ENCODE data around the gene FXYD5. TPM values are rescaled to one million over a fixed set of nuclear protein-coding genes. Genes with fewer than 3 reads are reported as not detected.
"Not testable (repeated sequence)": the region's sequence is repeated elsewhere in the genome, so short reads cannot be mapped to it uniquely, and the experiment has no call there.

The FXYD5 gene
- total RNA-seq, 2 donors from 2014 or later, result 14.9 to 18.3 TPM

DNA sequence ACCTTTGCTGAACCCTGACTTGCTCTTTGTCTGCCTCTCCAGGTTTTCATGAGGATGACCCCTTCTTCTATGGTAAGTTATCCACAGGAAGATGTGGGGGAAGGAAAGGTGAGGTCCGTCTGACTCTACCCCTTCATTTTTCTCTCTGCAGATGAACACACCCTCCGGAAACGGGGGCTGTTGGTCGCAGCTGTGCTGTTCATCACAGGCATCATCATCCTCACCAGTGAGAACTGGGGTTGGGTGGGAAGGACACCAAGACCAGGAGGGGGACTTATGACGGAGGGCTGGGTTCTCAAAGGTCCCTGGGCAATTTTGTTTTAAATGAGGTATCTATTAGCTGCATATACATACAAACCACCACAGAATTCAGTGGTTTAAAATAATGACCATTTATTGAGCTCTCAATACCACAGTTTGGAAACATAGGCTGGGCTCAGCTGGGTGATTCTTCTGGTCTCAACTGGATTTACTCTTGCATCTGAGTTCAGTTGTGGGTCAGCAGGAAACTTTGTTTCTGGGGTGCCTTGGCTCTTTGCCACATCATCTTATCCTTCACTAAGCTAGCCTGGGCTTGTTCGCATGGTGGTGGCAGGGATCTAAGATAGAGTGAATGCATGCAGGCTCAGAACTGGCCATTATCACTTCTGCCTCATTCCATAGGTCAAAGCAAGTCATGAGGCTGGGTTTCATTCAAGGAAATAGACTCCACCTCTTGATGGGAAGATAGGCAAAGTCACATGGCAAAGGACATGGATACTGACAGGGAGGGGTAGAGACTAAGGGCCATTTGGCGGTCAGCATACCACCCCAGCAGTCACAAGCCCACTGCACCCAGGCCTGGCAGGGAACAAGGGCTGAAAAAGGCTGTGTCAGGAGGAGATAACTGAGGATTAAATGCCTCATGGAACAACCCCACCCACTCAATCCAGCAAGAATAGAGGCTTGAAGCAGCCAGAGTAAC lies 11.8 kb downstream of the FXYD5 start:
- DNase-seq, result no peak
- no peak for ATAC-seq
- intact Hi-C loops (cut with DNase I, micrococcal nuclease), result no loop called here

DNA sequence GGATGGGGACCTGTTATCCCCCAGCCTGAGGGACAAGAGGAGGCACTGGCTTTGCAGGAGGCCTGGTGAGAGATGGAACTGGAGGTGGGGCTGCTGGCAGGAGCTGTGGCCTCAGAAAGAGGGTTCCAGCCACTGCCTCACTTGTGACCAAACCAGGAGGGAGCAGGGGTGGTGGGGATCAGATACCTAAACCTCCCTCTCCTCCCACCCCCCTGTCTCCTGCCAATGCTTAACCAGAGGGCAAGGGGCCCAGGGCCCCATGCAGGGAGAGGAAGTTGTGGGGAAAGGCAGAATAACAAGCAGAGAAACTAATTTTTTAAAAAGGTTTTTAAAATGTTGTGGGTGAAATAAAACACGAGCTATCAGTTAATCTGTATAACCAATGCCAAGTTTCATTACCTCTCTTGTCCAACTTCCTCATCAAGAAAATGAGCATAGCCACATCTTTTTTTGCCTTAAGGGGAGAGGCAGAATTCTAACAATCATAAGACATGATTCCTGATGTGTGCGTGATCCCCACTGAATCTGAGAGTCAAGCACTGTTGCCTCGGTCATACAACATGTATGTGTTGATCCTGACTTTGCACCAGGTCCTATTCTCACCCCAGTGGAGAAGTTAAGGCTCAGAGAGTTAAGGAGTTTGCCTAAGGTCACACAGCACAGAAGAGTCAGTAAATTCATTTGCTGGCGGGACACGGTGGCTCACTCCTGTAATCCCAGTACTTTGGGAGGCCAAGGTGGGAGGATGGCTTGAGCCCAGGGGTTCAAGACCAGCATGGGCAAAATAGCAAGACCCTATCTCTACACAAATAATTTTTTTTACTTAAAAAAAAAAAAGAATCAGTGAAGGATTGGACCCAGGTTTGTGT lies 12.9 kb downstream of the FXYD5 start:
- DNase-seq, result no peak
- ATAC-seq, result no peak
- intact Hi-C loops (cut with DNase I, micrococcal nuclease), result no loop called here

DNA sequence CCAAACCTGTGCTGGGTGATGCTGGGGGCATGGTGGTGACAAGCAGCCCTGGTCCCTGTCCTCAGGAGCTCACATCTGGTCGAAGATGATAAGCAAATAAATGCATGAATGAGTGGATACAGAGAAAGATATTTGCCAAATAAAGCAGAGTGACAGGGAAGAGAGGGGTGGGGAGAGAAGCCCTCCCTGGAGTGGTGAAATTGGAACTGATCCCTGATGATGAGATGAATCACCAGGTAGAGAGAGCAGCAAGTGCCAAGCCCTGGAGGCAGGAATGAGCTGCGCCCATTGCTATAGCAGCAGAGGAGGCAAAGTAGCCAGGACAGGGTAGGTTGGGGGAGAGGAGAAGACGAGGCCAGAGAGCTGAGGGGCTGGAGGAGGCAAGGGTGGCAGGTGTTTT lies 13.7 kb downstream of the FXYD5 start:
- DNase-seq (no peak), ATAC-seq (no peak)
- intact Hi-C loops (cut with DNase I, micrococcal nuclease), result no loop called here

DNA sequence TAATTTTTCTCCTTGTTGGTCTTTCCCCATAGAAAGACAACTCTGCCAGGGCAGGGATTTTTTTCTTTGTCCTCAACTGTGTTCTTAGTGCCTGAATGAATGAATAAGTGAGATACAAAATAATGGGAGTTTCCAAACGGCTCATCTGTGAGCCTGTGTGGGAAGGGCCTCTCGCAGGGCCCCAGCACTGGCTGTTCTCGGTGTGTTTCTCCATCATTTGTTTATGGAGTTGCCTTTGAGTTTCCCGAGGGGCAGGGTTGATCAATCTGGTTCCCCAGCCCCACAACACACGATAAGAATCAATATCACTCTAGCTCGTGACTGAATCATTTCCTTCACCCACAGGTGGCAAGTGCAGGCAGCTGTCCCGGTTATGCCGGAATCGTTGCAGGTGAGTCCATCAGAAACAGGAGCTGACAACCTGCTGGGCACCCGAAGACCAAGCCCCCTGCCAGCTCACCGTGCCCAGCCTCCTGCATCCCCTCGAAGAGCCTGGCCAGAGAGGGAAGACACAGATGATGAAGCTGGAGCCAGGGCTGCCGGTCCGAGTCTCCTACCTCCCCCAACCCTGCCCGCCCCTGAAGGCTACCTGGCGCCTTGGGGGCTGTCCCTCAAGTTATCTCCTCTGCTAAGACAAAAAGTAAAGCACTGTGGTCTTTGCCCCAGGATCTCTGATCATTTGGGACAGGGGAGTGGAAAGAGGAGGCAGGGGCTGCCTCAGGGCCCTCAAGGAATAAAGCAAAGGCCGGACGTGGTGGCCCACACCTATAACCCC lies 14.9 kb downstream of the FXYD5 start:
- intact Hi-C loops (cut with DNase I, micrococcal nuclease), result no loop called here
- ATAC-seq (no peak), DNase-seq (no peak)

DNA sequence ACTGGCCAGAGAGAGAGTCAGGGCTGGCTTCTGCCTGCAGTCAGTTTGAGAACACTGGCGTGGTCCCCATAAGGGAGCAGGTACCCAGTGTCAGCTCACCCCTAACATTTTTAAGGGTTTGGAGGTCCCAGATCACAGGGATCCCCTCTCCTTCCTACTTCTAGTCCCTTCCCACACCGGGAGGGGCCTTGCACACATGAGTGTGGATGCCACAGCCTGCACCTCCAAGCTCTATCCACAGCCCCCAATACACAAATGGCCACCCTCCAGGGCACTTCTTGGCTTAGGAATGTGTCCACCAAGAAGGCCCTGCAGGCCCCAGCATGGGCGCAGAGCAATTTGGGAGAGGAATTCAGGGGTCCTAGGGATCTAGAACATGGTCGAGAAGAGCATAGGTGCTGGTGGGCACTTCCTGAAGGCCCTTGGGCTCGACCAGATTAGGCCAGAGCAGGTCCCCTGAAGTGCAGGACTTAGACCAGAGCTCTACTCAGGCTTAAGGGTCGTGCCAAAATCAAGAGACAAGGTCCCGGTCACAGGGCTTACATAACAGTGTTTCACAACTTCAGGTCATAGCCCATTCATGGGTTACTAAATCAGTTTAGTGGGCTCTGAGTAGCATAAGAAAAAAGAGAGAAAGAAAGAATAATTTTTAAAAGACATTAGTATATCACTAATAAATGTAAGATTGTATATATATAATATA lies 16.0 kb downstream of the FXYD5 start:
- ATAC-seq (no peak), DNase-seq (no peak)
- intact Hi-C loops (cut with DNase I, micrococcal nuclease), result no loop called here

DNA sequence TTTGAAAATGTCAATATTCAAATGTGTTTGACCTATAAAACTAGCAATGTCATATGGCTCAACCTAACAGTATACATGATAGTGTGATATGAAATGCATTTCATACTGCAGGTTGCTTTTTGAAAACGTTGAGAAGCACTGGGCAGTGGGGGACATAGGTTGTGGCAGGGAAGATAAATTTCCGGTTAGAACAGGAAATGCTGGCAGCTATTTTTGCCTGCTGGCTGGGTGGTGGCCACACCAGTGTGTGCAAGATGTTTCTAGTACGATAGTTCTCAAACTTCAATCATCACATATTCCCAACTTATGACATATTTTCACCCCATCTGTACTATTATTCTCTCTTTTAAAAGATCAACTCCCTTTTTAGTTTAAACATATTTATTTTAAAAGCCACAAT lies 17.2 kb downstream of the FXYD5 start:
- DNase-seq (no peak), ATAC-seq (no peak)

DNA sequence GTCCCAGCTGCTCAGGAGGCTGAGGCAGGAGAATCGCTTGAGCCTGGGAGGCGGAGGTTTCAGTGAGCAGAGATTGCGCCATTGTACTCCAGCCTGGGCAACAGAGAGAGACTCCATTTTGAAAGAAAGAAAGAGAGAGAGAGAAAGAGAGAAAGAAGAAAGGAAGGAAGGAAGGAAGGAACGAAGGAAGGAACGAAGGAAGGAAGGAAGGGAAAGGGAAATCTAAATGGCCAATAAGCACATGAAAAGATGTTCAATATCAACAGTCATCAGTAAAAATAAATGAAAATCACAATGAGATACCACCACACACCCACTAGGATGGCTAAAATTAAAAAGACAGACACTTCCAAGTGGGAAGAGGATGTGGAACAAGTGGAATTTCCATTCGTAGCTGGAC lies 19.7 kb downstream of the FXYD5 start:
- ATAC-seq (no peak), DNase-seq (no peak)
- intact Hi-C loops (cut with DNase I, micrococcal nuclease), result no loop called here

More for the DNA sequence above, 17.2 kb downstream of the FXYD5 start:
- intact Hi-C loops (cut with DNase I, micrococcal nuclease), result no loop called here

DNA sequence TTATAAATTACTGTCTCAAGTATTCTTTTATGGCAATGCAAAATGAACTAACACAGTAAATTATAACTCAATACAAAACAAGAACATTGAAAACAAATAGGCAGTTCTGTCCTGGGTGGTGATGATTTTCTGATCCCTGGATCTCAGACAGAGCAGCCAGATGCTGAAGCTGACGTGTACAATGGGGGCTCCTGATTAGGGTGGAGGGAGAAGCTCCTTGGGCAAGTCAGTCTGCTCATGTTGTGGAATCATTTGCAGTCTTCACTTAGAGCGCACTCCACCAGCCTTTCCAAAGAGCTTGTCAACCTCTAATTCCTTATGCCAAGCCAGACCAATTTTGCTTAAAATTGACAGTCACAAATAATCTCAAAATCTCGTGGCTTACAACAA lies 21.6 kb downstream of the FXYD5 start:
- intact Hi-C loops (cut with DNase I, micrococcal nuclease), result no loop called here
- ATAC-seq (no peak), DNase-seq (no peak)

DNA sequence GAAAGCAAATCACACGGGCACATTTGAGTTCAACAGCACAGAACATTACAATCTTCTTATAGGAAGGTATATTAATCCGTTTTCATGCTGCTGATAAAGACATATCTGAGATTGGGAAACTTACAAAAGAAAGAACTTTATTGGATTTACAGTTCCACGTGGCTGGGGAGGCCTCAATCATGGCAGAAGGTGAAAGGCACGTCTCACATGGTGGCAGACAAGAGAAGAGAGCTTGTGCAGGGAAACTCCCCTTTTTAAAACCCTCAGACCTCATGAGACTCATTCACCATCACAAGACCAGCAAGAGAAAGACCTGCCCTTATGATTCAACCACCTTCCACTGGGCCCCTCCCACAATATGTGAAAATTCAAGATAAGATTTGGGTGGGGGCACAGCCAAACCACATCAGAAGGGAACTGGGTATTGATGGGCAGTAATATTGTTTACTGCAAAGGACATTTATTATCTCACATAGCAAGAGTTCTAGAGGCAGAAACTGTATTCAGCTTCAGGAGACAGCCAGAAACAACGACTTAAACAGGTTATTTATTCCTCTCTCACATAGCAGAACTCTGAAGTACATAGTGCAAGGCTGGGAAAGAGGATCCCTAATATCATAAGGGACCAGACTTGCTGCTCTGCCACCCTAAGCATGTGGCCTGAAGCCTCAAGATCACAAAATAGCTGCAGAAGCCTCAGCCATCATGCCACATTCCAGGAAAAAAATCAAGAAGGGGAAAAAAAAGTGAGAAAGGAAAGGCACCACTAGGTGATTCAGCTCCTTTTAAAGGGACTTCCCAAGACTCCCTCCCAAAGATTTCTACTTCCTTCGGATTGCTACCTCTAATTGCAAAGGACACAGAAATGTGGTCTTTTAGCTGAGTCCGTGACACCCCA lies 23.1 kb downstream of the FXYD5 start:
- intact Hi-C loops (cut with DNase I, micrococcal nuclease), result no loop called here
- ATAC-seq (no peak), DNase-seq (no peak)

DNA sequence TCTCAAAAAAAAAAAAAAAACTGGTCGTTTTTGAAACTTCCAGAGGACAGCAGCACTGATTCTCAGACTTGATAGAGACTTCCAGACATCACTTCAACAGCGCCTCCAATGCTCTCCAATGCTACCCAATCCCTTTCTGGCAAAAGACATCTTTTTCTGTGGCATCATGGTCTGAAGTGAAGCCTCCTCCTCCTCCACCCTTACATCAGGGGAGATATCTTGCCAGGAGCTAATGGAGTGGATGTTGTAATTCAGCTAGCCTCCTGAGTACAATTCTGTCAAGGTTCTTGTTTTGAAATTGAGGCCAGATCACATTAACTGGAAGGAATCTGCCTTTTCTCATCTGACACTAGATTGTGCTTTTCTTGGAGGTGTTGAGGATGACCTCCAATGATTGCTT lies 24.2 kb downstream of the FXYD5 start:
- DNase-seq (no peak), ATAC-seq (no peak)
- intact Hi-C loops (cut with DNase I, micrococcal nuclease), result no loop called here

DNA sequence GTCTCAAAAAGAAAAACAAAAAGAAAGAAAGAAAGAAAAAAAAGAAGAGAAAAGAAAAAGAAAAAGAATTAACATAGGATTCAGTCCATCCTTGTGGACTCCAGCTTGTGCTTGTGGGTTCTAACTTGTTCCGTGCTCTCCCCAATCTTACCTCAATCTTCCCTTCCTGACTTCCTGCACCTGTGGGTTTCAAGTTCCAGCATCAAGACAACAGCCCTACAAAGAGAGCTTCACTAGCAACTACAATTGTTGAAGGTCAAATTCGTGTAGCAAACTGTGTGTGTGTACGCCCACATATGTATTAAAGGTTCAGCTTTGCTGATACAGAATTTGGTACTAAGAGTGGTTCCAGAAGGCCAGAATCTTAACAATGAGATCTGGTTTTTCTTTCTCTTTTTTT lies 25.3 kb downstream of the FXYD5 start:
- no peak for DNase-seq
- ATAC-seq, result no peak
- intact Hi-C loops (cut with DNase I, micrococcal nuclease), result no loop called here

DNA sequence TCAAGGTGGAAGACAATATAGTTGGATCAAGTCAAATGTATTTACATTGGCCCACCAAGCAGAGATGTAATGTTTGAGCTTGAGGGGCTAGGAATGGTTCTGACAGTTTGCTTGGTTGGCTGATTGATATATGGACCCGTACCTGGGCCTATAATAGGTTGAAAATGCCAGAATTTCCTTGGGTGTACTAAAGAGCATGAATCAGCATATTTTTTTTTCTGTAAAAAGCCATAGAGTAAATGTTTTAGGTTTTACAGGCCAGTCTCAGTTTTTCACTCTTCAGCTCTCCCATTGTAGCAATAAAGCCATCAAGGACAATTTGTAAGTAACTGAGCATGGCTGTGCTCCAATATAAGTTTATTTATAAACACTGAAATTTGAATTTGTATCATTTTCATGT lies 26.9 kb downstream of the FXYD5 start:
- DNase-seq (no peak), ATAC-seq (no peak)
- intact Hi-C loops (cut with DNase I, micrococcal nuclease), result no loop called here

DNA sequence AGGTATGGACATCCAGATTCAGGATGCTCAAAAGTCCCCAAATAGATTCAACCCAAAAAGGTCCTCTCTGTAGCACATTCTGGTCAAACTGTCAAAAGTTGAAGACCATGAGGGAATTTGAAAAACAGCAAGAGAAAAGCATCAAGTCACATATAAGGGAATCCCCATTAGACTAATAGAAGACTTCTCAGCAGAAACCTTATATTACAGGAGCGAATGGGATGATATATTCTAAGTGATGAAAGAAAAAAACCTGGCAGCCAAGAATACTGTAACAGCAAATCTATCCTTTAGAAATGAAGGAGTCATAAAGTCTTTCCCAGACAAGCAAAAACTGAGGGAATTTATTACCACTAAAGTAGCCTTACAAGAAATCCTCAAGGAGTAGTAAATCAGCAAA lies 29.7 kb downstream of the FXYD5 start:
- ATAC-seq (no peak), DNase-seq (no peak)
- intact Hi-C loops (cut with DNase I, micrococcal nuclease), result no loop called here

DNA sequence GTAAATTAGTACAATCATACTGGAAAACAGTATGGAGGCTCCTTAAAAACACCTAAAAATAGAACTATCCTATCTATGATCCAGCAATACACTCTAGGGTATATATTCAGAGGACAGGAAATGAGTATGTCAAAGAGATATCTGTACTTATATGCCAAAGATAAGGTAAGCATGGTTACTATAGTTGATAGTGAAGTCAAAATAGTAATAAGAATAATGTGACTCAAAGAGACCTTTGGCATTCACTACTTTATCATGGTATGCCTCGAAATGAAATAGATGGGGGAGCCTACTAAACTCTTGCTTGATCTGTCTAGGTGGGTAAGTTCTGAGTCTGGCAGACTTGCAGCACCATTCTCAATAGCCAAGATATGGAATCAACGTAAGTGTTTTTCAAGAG lies 30.3 kb downstream of the FXYD5 start:
- ATAC-seq, result no peak
- DNase-seq, result no peak
- intact Hi-C loops (cut with DNase I, micrococcal nuclease), result no loop called here

DNA sequence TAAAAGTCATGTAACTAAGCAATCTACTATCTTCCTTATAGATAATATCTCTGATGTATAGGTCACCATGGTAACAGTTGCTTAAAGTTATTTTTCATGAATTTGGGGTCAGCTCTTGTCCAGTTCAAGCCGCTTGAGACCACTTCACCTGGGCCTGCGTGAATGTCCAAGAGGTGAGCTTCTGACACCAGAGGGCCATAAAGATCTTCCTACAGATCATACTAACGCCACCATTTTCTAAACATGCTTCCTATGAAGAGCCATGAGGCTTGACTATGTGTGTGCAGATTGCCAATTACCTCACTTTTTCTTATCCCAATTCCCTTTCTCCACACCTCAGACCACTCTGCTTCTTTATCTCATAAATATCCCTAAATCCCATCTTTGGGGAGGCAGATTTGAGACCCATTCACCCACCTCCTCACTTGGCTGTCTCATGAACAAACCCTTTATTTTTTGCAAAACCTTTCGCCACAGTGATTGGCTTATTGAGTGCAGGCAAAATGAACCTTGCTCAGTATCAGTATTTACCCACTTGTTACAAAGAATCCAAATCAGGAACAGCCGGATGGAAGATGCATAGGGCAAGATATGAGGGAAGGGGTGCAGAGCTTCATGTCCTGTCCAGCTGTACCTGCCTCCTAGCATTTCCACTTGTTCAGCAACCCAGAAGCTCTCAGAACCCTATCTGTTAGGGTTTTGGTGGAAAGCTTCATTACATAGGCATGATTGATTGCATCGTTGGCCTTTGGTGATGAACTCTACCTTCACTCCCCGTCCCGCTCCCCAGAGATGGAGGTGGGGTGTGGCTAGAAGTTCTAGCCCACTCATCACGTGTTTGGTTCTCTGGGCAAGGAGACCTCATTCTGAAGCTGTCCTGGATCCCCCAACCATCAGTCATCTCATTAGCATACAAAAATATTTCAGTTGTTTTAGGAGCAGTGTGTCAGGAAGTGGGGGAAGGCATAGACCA lies 39.8 kb downstream of the FXYD5 start:
- no peak for ATAC-seq
- DNase-seq, result no peak
- intact Hi-C loops (cut with DNase I, micrococcal nuclease), result no loop called here

DNA sequence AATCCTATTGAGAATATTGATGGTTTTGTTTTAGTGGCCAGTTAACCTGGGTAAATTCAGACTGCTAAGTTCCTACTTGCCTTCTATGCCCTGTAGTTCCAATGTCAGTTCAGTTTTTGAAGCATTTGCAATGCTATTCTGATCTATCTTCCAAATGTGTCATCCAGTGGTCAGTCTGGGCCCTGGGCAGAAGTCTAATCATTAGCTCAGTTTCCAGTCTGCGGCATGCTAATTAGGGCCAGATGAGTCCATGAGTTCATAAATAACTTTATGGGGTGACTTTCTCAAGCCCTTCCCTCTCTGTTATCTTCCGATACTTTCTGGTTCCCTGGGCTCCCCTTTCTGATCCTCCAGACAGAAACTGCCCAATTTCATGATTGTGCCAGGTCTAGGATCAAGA lies 41.3 kb downstream of the FXYD5 start:
- intact Hi-C loops (cut with DNase I, micrococcal nuclease), result no loop called here
- DNase-seq, result no peak
- no peak for ATAC-seq

DNA sequence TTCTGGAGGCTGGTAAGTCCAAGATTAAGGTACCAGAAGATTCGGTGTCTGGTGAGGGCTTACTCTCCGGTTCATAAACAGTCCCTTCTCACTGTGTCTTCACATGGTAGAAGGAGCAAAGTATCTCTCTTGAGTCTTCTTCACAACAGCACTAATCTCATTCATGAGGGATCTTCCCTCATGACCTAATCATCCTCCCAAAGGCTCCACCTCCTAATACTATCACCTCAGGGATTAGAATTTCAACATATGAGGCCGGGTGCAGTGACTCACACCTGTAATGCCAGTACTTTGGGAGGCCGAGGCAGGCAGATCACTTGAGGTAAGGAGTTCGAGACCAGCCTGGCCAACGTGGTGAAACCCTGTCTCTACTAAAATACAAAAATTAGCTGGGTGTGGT lies 42.3 kb downstream of the FXYD5 start:
- ATAC-seq; intact Hi-C loops (cut with DNase I, micrococcal nuclease); DNase-seq: not testable (repeated sequence)

Data from left colon (tissue), 2 donors.